Subcutaneous adipose tissue (tissue), 4 donors: Measurements from ENCODE around the gene KDM3B. TPM values are rescaled to one million over a fixed set of nuclear protein-coding genes. Genes with fewer than 3 reads are reported as not detected.

Experiments used
- total RNA-seq, 4 donors: library from RNA; depleted of rRNA; stranded (reverse); fragments of >200 nt; gene quantifications; one replicate each; pipeline ENCODE4 v1.1.0, GENCODE V29; 2016
- TF ChIP-seq, protein P1 (sequence below): fragments of 450-650 bp; IDR thresholded peaks from one replicate; pipeline ENCODE4 v1.5.1; 2016; ENCODE audit warnings: low read depth, mild to moderate bottlenecking, control low read depth, antibody characterized with exemption, moderate library complexity

The KDM3B gene
- total RNA-seq, 4 donors from 2014 or later: 58.8 to 67.4 (median 62.8) TPM

GRCh38 chr5:138466900-138467710, 114.6 kb downstream of the KDM3B start:
- TF ChIP-seq, protein P1, sequence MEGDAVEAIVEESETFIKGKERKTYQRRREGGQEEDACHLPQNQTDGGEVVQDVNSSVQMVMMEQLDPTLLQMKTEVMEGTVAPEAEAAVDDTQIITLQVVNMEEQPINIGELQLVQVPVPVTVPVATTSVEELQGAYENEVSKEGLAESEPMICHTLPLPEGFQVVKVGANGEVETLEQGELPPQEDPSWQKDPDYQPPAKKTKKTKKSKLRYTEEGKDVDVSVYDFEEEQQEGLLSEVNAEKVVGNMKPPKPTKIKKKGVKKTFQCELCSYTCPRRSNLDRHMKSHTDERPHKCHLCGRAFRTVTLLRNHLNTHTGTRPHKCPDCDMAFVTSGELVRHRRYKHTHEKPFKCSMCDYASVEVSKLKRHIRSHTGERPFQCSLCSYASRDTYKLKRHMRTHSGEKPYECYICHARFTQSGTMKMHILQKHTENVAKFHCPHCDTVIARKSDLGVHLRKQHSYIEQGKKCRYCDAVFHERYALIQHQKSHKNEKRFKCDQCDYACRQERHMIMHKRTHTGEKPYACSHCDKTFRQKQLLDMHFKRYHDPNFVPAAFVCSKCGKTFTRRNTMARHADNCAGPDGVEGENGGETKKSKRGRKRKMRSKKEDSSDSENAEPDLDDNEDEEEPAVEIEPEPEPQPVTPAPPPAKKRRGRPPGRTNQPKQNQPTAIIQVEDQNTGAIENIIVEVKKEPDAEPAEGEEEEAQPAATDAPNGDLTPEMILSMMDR: no peak

- TF ChIP-seq, protein P1: no peak
Measured at GRCh38 chr5:138467711-138468132, 115.2 kb downstream of the KDM3B start.

DNA sequence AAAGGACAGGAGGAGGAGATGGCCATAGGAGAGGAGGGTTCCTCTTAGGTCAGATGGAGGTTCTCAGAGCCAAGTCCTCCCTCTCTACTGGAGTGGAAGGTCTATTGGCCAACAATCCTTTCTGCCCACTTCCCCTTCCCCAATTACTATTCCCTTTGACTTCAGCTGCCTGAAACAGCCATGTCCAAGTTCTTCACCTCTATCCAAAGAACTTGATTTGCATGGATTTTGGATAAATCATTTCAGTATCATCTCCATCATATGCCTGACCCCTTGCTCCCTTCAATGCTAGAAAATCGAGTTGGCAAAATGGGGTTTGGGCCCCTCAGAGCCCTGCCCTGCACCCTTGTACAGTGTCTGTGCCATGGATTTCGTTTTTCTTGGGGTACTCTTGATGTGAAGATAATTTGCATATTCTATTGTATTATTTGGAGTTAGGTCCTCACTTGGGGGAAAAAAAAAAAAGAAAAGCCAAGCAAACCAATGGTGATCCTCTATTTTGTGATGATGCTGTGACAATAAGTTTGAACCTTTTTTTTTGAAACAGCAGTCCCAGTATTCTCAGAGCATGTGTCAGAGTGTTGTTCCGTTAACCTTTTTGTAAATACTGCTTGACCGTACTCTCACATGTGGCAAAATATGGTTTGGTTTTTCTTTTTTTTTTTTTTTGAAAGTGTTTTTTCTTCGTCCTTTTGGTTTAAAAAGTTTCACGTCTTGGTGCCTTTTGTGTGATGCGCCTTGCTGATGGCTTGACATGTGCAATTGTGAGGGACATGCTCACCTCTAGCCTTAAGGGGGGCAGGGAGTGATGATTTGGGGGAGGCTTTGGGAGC, 115.9 kb downstream of the KDM3B start:
- TF ChIP-seq, protein P1: no peak

- TF ChIP-seq, protein P1: no peak
Measured at GRCh38 chr5:138468966-138469539, 116.6 kb downstream of the KDM3B start.

GRCh38 chr5:138469540-138470321, 117.2 kb downstream of the KDM3B start:
- TF ChIP-seq, protein P1: no peak

GRCh38 chr5:138470322-138471051, 118.0 kb downstream of the KDM3B start:
- TF ChIP-seq, protein P1: no peak
